ENCODE data around the gene PLEKHG5. TPM values are rescaled to one million over a fixed set of nuclear protein-coding genes. Genes with fewer than 3 reads are reported as not detected.

The PLEKHG5 gene
- total RNA-seq, 1 experiment from 2014 or later: 0.86 TPM

- TF ChIP-seq, protein P1, sequence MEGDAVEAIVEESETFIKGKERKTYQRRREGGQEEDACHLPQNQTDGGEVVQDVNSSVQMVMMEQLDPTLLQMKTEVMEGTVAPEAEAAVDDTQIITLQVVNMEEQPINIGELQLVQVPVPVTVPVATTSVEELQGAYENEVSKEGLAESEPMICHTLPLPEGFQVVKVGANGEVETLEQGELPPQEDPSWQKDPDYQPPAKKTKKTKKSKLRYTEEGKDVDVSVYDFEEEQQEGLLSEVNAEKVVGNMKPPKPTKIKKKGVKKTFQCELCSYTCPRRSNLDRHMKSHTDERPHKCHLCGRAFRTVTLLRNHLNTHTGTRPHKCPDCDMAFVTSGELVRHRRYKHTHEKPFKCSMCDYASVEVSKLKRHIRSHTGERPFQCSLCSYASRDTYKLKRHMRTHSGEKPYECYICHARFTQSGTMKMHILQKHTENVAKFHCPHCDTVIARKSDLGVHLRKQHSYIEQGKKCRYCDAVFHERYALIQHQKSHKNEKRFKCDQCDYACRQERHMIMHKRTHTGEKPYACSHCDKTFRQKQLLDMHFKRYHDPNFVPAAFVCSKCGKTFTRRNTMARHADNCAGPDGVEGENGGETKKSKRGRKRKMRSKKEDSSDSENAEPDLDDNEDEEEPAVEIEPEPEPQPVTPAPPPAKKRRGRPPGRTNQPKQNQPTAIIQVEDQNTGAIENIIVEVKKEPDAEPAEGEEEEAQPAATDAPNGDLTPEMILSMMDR (conservative IDR thresholded peaks at IDR 0.05; ENCODE audit: low read depth, low read length): no peak
- TF ChIP-seq EZH2 (IDR thresholded peaks at IDR 0.05; ENCODE audit: borderline replicate concordance, low read depth, low read length, poor library complexity, severe bottlenecking): no peak
- H3K4me3 ChIP-seq (ENCODE audit: low read depth, low read length, poor library complexity, severe bottlenecking): no peak overlapping the region
- intact Hi-C loops (cut with micrococcal nuclease; ENCODE audit: unreplicated experiment): no loop called here
- no peaks in the 10 kb centered on the region for H3K36me3 ChIP-seq (ENCODE audit: insufficient read depth, low read length, poor library complexity, severe bottlenecking)
- H3K27me3 ChIP-seq (replicated peaks; ENCODE audit: insufficient read depth, low read depth, low read length, poor library complexity): peaks cover 35% of the 10 kb centered on the region
- no peak overlapping the region for H3K27ac ChIP-seq (ENCODE audit: low read depth, low read length, poor library complexity, severe bottlenecking)
- no peak for DNase-seq (ENCODE audit: low spot score)
- no peaks in the 10 kb centered on the region for H3K9me3 ChIP-seq (ENCODE audit: low read depth, low read length, poor library complexity, severe bottlenecking)
- no peaks in the 10 kb centered on the region for H3K4me1 ChIP-seq (ENCODE audit: insufficient read depth, low read length, poor library complexity, severe bottlenecking)
- no TSS peak for BruUV-seq (replicated peaks)
- ChIA-PET CTCF (no interaction called here), POLR2A (ENCODE audit: low non-redundant PET) (no interaction called here)
Observed at GRCh38 chr1:6427441-6428390, 63.8 kb downstream of the PLEKHG5 start.

DNA sequence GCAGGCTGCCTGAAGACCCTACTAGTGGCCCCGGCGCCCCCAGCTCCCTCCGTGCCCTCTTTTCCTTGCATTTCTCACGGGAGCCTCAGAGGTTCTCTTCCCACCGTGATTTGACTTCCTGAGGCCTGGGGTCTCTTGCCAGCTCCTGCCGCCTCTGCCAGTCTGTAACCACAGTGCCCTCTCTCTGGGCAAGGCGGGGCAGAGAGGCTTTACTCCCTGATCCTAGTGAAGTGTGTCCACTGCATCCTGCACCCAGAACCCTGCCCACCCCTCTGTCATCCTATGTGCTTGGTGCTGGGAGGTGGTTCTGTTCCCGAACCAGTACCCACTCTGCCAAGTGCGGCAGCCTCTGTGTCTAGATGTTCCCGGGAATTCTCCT, 64.5 kb downstream of the PLEKHG5 start:
- Histone ChIP-seq H3K27ac (ENCODE audit: low read depth, low read length, poor library complexity, severe bottlenecking) (no peak overlapping the region), H3K4me3 (ENCODE audit: low read depth, low read length, poor library complexity, severe bottlenecking) (no peak overlapping the region), H3K9me3 (ENCODE audit: low read depth, low read length, poor library complexity, severe bottlenecking) (no peaks in the 10 kb centered on the region), H3K27me3 (replicated peaks; ENCODE audit: insufficient read depth, low read depth, low read length, poor library complexity) (peaks cover 37% of the 10 kb centered on the region), H3K4me1 (ENCODE audit: insufficient read depth, low read length, poor library complexity, severe bottlenecking) (no peaks in the 10 kb centered on the region), H3K36me3 (ENCODE audit: insufficient read depth, low read length, poor library complexity, severe bottlenecking) (no peaks in the 10 kb centered on the region)
- intact Hi-C loops (cut with micrococcal nuclease; ENCODE audit: unreplicated experiment): no loop called here
- TF ChIP-seq EZH2 (IDR thresholded peaks at IDR 0.05; ENCODE audit: borderline replicate concordance, low read depth, low read length, poor library complexity, severe bottlenecking): no peak
- TF ChIP-seq, protein P1 (conservative IDR thresholded peaks at IDR 0.05; ENCODE audit: low read depth, low read length): no peak
- CTCF ChIA-PET: interaction anchor here (0.6 kb wide), 1 partner anchor 81 kb away, joined by 4 read pairs; no protein-coding TSS in a partner anchor
- no TSS peak for BruUV-seq (replicated peaks)
- POLR2A ChIA-PET (ENCODE audit: low non-redundant PET): no interaction called here
- DNase-seq (ENCODE audit: low spot score): no peak

DNA sequence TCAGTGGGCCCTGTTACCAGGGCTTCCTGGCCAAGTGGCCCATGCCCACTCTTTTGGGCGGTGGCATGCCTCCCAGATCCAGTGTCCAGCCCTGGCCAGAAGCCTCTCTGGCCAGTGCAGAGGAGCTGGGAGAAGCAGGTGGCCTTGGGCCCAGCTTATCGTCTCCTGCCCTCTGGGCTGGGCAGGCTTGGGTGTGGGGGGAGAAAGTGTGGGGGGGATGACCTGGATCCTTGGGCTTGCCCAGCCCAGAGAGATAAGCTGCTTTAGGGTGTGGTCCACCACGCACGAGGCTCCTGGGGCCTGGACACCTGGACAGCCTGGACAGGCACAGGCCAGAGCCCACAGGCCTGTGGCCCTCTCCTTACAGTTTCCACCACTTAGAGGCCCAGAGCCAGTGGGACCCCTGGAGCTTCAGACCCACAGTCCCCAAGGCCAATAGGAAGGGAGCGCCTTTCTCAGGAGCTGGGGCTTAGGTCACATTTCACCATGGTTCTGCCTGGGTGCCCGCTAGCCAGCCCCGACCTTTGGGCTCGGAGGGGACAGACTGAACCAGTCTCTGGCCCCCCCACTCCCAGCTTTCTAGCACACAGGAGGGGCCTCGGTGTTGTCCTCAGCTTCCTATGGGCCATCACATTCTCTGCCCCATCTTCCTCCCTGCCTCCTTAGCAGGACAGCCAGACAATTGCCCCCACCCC, 65.0 kb downstream of the PLEKHG5 start:
- intact Hi-C loops (cut with micrococcal nuclease; ENCODE audit: unreplicated experiment): no loop called here
- H3K36me3 ChIP-seq (ENCODE audit: insufficient read depth, low read length, poor library complexity, severe bottlenecking): no peaks in the 10 kb centered on the region
- H3K9me3 ChIP-seq (ENCODE audit: low read depth, low read length, poor library complexity, severe bottlenecking): no peaks in the 10 kb centered on the region
- H3K4me3 ChIP-seq (ENCODE audit: low read depth, low read length, poor library complexity, severe bottlenecking): no peak overlapping the region
- no TSS peak for BruUV-seq (replicated peaks)
- ChIA-PET CTCF (interaction anchor here (0.6 kb wide), 1 partner anchor 80 kb away, joined by 4 read pairs; no protein-coding TSS in a partner anchor), POLR2A (ENCODE audit: low non-redundant PET) (no interaction called here)
- H3K4me1 ChIP-seq (ENCODE audit: insufficient read depth, low read length, poor library complexity, severe bottlenecking): no peaks in the 10 kb centered on the region
- DNase-seq (ENCODE audit: low spot score): no peak
- no peak for TF ChIP-seq EZH2 (IDR thresholded peaks at IDR 0.05; ENCODE audit: borderline replicate concordance, low read depth, low read length, poor library complexity, severe bottlenecking)
- TF ChIP-seq, protein P1 (conservative IDR thresholded peaks at IDR 0.05; ENCODE audit: low read depth, low read length): no peak
- no peak overlapping the region for H3K27ac ChIP-seq (ENCODE audit: low read depth, low read length, poor library complexity, severe bottlenecking)
- H3K27me3 ChIP-seq (replicated peaks; ENCODE audit: insufficient read depth, low read depth, low read length, poor library complexity): peaks cover 42% of the 10 kb centered on the region
